GM03348 (cell line): ENCODE results near the gene CTXND1.
"Not testable (repeated sequence)": the region's sequence is repeated elsewhere in the genome, so short reads cannot be mapped to it uniquely, and the experiment has no call there.

Experiments used
- DNase-seq: peaks from one replicate; pipeline ENCODE4 v3.0.0; 2012; ENCODE audit warnings: low spot score

The CTXND1 gene

DNA sequence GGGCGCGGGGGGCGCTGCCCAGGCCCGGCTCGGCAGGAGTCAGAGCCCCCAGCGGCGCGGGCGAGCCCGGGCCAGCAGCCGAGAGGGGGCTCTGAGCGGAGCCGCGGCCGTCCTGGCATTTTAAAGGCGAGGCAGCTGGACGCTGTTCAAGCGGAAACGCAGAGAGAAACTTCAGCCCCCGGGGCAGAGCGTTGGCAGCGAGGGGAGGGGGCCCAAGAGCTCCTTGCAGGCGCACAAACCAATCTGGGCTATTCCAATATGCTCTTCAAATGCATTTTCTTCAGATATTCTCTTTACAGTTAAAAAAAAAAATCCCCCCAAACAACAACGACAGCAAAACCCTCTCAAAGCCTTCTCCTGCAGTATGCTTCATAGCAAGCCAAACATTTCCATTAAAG, at the start of gene CTXND1:
Gene CTXND1, minus strand, starts transcription at position 93 of the 398 bp plus-strand sequence. CDS start 50,264 bp downstream, outside the sequence.
- DNase-seq = peak; percentile 14

DNA sequence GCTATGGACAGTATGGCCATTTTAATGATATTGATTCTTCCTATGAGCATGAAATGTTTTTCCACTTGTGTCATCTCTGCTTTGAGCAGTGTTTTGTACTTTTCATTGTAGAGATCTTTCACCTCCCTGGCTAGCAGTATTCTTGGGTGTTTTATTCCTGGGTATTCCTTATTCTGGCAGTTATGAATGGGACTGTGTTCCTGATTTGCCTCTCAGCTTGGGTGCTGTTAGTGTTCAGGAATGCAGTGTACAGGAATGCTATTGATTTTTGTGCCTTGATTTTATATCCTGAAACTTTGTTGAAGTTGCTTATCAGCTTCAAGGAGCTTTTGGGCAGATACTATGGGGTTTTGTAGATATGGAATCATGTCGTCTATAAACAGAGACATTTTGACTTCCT, 49.5 kb upstream of the CTXND1 start:
- no peak for DNase-seq

DNA sequence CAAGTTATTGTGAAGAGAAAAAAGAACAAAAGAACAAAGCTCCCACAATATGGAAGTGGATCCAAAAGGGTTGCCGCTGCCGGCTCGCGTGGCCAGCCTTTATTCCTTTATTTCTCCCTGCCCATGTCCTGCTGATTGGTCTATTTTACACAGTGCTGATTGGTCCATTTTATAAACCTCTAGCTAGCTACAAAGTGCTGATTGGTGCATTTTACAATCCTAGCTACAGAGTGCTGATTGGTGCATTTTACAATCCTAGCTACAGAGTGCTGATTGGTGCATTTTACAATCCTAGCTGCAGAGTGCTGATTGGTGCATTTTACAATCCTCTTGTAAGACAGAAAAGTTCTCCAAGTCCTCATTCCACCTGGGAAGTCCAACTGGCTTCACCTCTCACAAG, 43.8 kb upstream of the CTXND1 start:
- not testable (repeated sequence) for DNase-seq

DNA sequence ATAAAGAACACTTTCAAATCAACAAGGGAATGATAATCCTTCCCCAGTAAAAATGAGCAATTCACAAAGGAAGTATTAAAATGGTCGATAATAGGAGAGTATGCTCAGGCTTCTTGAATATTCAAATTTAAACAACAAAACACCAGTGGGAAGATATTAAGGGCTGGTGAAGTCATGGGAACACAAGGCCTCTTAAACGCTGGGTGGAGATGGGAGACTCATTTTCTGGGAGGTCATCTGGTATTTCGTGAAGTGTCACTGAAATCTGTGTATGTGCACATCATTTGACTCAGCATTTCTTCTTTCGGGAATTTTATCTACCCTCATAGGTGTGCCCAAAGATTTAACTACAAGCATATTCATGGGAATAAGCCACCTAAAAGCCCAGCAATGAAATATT, 40.1 kb upstream of the CTXND1 start:
- no peak for DNase-seq

DNA sequence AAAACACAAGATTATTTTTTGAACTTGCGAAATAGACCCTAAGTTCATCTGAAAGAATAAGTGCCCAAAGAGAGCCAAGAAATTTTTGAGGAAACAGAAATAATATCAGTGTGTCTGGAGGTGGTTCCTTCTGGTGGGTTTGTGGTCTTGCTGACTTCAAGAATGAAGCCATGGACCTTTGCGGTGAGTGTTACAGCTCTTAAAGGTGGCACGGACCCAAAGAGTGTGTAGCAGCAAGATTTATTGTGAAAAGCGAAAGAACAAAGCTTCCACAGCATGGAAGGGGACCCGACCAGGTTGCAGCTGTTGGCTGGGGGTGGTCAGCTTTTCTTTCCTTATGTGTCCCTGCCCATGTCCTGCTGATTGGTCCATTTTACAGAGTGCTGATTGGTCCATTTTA, 38.9 kb upstream of the CTXND1 start:
- DNase-seq = not testable (repeated sequence)

DNA sequence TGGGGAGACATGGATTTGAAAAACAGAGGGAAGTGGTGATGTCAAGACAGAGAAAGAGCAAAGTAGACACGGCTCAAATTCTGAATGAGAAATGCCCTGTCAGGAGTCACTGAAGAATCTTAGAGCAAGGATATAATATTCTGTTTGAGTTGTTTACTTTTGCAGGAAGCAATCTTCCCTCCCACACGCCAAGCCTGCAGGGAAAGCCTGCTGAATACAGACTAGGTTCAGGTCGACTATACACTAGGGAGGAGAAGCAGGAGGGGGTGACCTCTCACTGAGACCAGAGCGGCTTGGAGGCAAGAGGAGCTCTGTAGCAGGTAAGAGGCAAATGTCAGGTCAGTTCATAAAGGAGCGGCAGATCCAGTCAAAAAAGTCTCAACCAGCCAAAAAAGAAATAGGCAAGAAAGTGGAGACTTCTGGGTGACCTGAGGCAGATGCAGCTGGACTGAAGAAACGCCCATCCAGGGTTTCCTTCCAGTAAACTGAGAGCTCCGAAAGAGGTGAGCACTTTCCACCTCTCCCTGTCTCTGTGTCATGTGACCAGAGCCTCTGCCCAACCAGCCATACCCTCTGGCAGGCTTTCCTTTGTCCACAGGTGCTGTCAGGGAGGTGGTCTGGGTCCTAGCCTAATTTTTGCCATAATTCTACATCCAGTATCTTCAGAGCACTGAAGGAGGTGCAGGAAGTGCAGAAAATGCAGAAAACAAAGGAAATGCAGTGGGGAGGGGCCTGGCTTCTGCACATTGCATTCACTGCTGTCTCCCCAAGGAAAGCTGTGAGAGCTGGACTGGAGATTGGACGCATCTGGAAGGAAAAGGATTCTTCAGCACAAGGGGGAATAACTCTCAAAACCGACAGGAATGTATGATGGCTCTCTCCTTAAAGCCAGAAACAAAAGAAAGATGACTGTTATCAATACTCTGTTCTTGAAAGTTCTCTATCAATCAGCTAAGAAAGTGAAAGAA, 37.8 kb upstream of the CTXND1 start:
- no peak for DNase-seq

DNA sequence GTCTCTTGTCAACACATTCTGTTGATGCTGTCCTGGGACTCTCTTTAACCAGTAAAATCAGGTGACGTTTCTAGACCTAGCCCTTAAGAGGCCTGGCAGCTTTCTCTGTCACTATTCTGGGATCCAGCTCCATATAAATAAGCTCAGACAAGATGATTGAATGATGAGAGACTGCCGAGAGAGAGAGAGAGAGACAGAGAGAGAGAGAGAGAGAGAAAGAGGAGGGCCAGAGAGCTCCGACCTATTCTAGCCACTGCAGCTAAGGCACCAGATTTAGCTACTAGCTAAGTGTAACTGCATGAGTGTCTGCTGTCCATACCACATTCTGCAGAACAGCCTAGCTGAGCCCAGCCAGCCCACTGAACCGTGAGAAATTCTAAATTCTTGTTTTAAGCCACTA, 36.1 kb upstream of the CTXND1 start:
- no peak for DNase-seq

DNA sequence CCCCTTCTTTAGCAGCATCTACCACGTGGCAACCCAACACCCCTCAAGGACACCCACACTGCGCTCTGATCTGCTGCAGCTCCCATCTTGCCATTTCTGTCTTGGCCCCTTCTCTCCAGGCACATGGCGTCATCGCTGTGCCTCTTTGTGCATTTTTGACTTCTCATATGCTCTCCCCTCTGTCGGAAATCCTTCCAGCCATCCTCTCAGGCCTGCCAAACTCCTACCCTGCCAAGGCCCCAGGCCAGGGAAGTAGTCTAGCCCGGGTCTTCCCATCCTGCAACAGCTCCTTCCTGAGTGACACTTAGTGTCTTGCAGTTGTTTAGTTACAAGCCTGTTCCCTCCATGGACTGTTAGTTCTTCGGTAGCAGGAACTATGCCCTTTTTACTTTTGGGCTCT, 34.0 kb upstream of the CTXND1 start:
- DNase-seq = no peak

DNA sequence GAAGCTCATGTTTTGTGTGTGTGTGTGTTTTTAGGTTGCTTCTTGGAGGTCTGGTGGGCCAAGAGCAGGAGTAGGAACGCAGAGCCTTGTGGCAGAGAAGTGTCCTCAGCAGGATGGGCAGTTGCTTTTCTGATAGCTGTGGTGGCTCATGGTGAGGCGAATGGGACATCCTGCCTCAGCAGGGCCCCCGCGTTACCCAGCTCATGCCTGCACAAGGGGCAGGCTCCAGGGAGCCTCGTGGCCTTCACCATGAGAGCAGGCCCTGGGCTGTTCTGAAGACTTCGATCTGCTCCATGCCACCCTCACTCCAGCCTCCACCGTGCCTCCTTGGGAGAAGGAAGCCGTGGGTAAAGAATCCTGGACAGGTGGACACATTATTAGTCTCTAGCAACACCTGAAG, 33.4 kb upstream of the CTXND1 start:
- DNase-seq = no peak

DNA sequence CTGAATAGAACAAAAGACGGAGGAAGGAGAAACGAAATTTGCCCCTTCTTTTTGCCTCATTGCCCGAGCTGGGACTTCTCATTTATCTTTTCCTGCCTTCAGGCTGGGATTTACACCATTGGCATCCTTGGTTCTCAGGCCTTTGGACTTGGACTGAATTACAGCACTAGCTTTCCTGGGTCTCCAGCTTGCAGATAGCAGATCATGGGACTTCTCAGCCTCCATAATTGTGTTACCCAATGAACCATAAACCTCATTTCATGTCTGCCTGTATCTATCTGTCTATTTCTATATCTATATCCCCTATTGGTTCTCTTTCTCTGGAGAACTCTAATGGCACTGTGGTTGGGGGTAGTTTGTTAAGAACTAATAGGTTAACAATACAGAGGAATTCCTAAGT, 31.5 kb upstream of the CTXND1 start:
- DNase-seq = no peak

DNA sequence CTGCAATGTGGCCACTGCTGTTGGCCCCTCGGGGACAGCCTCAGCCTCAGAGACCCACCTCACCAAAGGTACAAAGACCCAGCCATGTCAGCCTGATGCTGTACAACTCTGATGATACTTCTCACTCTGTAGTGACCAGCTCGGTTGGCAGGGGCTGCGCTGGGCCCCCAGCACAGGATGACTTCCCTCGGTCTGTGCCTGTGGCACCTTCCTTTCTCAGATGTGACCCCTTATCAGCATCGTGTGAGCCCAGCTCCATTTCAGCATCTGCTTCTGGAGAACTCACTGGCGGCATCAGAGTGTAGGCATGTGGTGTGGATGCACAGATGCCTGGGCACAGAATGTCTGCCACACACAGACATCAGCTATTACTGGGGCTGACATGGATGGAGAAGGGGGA, 25.1 kb upstream of the CTXND1 start:
- no peak for DNase-seq

DNA sequence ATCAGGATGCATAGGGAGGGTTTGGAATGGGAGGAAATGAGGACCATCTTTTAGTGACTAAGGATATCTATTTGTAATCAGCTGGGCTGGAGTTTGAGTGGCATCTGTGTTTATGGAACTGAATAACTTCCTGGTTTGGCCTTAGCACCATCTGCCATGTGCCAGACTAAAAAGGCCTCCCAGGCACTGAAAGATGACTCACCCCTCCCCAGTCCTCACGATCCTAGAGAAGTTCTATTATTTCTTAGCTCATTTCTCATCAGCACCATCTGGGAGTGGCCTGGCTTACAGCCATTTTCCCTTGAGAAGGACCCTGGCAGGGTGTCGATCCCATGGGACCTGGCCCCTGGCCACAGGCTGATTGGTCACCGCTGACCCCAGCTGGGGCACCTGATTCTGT, 23.9 kb upstream of the CTXND1 start:
- DNase-seq = peak; percentile 31

DNA sequence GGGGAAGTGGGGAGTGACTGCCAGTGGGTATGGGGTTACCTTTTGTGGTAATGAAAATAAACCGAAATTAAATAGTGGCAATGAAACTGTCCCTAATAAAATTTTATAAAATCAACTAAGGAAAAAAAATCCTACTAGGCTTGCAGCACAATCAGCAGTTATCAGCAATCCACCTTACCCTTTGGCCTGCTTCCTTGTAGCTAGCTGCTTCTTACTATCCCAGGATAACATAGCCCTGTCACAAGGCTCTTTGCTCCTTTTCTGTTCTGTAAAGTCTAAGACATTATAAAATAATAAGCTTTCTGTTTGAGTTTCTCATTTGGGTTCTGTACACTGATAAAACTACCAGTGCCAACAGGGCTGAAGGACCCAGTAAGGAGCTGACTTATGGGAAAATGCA, 23.0 kb upstream of the CTXND1 start:
- DNase-seq = no peak

DNA sequence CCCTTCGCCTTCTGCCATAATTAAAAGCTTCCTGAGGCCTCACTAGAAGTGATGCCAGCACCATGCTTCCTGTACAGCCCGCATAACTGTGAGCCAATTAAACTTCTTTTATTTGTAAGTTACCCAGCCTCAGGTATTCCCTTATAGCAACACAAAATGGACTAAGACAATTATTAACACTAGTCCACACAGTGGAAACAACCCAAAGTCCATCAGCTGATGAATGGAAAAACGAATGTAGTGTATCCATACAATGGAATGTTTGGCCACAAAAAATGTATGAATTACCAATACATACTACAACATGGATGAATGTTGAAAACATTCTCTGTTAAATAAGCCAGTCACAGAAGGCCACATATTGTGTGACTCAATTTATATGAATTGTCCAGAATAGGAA, 22.5 kb upstream of the CTXND1 start:
- no peak for DNase-seq

DNA sequence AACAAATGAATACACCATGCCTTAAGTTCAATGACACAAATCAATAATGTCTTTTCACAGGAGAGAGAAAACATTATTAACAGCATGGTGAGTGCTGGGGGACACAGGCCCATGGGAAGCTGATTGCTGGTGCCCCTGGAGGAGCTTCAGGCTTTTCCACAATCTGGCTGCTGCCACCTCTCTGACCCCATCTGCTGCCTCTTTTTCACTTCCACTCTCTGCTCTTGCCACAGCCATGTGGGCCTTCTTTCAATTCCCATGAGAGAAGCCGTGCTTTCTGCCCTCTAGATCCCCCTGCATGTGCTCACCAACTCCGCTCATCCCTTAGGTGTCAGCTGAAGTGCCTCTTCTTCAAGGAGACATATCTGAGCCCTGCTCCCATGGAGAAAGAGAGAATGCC, 21.0 kb upstream of the CTXND1 start:
- no peak for DNase-seq

DNA sequence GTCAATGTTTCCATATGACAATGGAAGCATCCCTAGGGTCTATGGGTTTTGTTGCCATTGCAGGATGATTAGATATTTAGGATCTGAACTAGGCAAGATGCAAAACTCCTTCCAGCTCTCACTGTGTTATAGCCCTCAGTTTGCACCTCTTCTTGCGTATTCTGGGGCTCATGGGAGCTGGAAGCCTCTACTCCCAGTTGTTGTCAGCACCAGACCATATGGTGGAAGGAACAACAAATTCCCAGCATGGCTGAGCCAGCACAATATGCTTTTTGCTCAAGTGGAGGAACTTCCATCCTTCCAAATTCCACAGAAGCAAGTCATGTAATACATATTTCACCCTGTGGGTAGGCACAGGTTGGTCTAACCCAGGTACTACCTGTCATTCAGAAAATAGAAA, 18.5 kb upstream of the CTXND1 start:
- DNase-seq = no peak

DNA sequence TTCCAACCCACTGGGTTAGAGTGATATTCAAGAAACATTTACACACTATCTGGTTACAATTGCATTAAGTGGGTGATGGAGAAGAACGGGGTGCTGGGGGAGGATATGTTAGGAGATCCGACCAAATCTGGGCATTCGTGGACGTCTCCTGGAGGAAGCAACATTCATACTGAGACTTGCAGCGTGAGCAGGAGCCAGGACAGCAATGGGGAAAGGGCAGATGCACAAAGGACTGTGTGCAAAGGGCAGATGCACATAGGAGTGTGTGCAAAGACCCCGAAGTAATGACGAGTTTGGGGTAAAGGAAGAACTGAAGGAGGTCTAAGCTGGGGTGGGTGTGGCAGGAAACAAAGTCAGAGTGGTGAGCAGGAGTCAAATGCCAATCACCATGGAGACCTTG, 16.1 kb upstream of the CTXND1 start:
- DNase-seq = no peak

DNA sequence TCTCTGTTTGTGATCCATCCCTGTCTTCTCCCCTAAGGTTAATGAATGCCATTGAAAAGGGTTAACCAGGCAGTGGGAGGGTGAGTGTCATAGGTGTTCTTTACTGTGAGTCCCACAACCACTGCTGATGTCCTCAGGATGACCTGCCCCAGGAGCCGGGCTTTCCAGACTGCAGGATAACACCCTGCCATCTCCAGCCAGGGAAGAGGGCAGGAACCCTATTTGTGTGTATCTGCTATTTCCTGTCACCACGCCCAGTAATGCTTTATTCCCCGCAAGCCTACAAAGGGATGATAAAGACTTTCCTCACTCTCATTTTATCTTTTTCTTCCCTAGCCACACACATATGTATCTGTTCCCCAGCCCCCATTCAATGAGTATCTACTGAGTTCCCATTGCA, 15.6 kb upstream of the CTXND1 start:
- no peak for DNase-seq

DNA sequence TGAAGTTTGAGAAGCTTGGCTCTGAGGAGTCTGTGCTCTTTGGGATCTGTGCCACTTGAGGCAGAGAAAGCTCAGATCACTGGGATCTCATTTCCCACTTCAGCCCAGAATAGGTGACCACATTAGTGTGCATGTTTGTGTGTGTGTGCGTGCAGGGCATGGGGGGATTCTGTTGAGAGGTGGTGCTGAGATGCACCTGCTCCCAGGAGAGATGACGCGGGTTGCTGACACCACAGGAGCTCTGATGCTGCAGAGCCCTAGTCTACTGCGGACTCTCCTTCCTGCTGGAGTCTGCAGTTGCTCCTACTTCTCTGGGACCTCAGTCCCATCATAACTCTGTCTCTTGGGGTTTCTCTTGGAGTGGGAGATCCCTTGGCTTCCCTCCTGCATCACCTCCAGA, 14.7 kb upstream of the CTXND1 start:
- DNase-seq = no peak

DNA sequence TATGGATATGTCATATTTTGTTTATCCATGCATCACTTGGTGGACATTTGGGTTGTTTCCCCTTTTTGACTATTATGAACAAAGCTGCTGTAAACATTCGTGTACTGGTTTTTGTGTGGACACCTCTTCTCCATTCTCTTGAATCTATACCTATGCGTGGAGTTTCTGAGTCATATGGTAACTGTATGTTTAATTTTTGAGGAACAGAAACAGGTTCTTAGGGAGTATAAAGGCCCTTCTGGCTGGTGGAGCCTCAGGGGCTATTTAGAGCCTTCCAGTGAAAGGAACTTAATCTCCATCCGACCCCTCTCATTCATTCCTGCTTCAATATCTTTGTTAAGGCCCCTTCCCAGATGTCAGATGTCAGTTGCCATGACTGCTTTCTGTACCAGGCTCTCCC, 14.1 kb upstream of the CTXND1 start:
- no peak for DNase-seq

DNA sequence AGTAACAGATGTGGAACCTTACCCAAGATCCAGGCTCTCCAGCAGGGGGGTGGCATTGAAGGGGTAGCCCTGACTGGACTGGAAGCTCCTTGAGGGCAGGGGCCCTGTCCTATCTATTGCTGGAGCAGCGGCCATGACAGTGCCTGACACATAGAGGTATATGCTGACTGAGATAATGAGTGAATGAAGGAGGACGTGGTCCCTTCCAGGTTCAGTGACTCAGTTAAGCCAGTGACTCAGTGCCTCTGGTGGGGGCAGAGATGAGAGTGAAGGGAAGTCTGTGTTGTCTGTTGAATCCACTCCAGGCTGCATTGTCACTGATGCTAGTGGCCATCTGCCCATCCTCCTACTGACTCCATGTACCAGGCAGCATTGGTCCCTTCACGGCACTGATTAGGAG, 13.0 kb upstream of the CTXND1 start:
- no peak for DNase-seq

DNA sequence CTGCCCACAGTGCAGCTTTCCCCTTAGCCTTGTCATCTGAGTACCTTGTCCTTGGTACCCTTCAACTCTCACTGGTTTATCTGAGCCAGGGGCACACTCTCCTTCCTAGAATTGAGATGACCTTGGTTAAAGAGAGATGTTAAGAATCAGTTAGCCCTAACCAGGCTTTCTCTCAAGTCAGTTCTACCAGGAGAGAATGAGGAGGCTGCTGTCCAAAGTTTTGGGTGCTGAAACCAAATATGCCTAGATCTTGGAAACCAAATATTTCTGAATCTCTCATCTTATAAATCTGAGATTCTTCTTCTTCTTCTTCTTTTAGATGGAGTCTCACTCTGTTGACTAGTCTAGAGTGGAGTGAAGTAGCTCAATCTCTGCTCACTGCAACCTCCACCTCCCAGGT, 12.0 kb upstream of the CTXND1 start:
- DNase-seq = peak; percentile 38

DNA sequence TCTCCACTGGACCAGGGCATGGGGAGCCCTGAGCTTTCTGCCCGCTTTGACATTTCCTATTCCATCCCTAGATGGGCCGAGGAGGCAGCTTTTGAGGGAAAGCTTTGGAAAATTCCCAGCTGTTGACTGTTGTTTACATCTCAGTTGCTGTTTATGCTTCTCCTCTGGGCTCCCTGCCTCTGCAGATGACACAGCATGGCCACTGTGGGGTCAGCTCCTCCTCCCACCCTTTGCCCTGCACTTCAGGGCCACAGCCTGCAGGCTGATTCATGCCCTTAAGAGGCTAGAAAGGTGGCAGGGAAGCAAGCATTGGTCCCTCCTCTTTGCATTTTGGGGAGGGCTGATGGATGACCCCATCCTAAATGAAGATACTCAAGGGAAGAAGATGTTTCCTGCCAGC, 8.5 kb upstream of the CTXND1 start:
- DNase-seq = no peak

DNA sequence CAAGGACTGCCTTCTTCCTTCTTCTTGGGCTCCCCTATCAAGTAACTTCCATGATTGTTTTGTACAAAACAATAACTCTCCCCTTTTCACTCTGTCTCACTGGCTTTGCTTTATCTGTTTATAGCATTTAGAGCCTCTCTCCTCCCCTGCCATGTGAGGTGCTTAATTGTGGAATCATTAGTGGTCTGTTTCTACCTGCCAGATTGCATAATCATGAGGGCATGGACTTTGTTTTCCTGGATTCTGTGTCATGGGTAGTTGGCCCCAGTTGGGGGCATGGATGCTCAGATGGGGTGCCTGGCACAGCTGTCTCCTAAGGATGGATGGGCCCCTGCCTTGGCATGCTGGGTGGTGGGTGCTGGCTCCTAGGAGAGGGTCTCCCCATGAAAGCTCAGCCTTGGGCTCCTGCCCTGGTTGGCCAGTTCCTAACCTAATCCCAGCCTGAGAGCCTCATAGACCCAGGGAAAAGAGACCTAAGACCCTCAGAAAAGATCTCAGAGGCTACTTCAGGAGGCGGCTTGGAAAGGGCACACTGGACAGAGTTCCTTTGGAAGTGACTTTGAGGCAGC, 8.0 kb upstream of the CTXND1 start:
- DNase-seq = no peak
